HepG2 (cell line): ENCODE results near the gene TMEM253. TPM values are rescaled to one million over a fixed set of nuclear protein-coding genes. Genes with fewer than 3 reads are reported as not detected.

ENCODE experiments used
- CEBPB ChIP-seq: IDR thresholded peaks from 2 replicates; pipeline ENCODE4 v1.6.1; 2011; ENCODE audit warnings: low read depth, low read length, improper control_type of control experiment, borderline replicate concordance
- GPBP1L1 ChIP-seq: sonication (generic); formaldehyde crosslinking; IDR thresholded peaks from 2 replicates; pipeline ENCODE4 v1.5.0; 2020; ENCODE audit warnings: mild to moderate bottlenecking, missing genetic modification reagents
- HOXA3 ChIP-seq: sonication (generic); formaldehyde crosslinking; IDR thresholded peaks from 2 replicates; pipeline ENCODE4 v1.5.0; 2020; ENCODE audit warnings: missing genetic modification reagents
- KAT8 ChIP-seq: IDR thresholded peaks from 2 replicates; pipeline ENCODE4 v1.6.1; 2016; ENCODE audit warnings: missing genetic modification reagents, missing compliant biosample characterization
- NFYC ChIP-seq: IDR thresholded peaks from 2 replicates; pipeline ENCODE4 v1.6.1; 2016; ENCODE audit warnings: missing genetic modification reagents, missing compliant biosample characterization
- NRL ChIP-seq: sonication (generic); formaldehyde crosslinking; IDR thresholded peaks from 2 replicates; pipeline ENCODE4 v1.5.0; 2020; ENCODE audit warnings: missing genetic modification reagents, mild to moderate bottlenecking, moderate library complexity, borderline replicate concordance
- RBAK ChIP-seq: sonication (generic); formaldehyde crosslinking; IDR thresholded peaks from 2 replicates; pipeline ENCODE4 v1.5.1; 2020; ENCODE audit warnings: mild to moderate bottlenecking, missing genetic modification reagents
- ZKSCAN8 ChIP-seq: IDR thresholded peaks from 2 replicates; pipeline ENCODE4 v1.6.1; 2016; ENCODE audit warnings: borderline replicate concordance, missing genetic modification reagents, missing compliant biosample characterization
- ZNF124 ChIP-seq: sonication (generic); formaldehyde crosslinking; IDR thresholded peaks from 2 replicates; pipeline ENCODE4 v1.4.0; 2020; ENCODE audit warnings: missing genetic modification reagents
- ZNF280D ChIP-seq: sonication (generic); formaldehyde crosslinking; IDR thresholded peaks from 2 replicates; pipeline ENCODE4 v1.5.1; 2020; ENCODE audit warnings: mild to moderate bottlenecking, missing genetic modification reagents
- ZNF335 ChIP-seq: sonication (generic); formaldehyde crosslinking; IDR thresholded peaks from 2 replicates; pipeline ENCODE4 v1.4.0; 2020; ENCODE audit warnings: missing genetic modification reagents
- ZNF556 ChIP-seq: sonication (generic); formaldehyde crosslinking; IDR thresholded peaks from 2 replicates; pipeline ENCODE4 v1.4.0; 2020; ENCODE audit warnings: mild to moderate bottlenecking, missing genetic modification reagents, borderline replicate concordance
- ZNF605 ChIP-seq: sonication (generic); formaldehyde crosslinking; IDR thresholded peaks from 2 replicates; pipeline ENCODE4 v1.8.0; 2022; ENCODE audit warnings: mild to moderate bottlenecking, missing genetic modification reagents
- ZNF788 ChIP-seq: sonication (generic); formaldehyde crosslinking; IDR thresholded peaks from 2 replicates; pipeline ENCODE4 v1.5.0; 2020; ENCODE audit warnings: mild to moderate bottlenecking, missing genetic modification reagents, borderline replicate concordance
- ZSCAN21 ChIP-seq: sonication (generic); formaldehyde crosslinking; IDR thresholded peaks from 2 replicates; pipeline ENCODE4 v1.8.0; 2022; ENCODE audit warnings: mild to moderate bottlenecking, missing genetic modification reagents, moderate library complexity, borderline replicate concordance
- polyA plus RNA-seq, 8 experiments: library from polyadenylated mRNA; depleted of rRNA in 3 of 8; stranded (reverse) in 7 of 8; unstranded in 1 of 8; fragments of >200 nt; fragmentation: Illumina TruSeq in 4 of 8; extraction: Trizol in 4 of 8; gene quantifications; 2 replicates each; pipeline versions ENCODE4 v1.2.1 to v1.2.3, GENCODE V29; 2011 to 2016; ENCODE audit warnings: low read depth in 4 of 8, missing spikeins in 1 of 8, mixed read lengths in 1 of 8; ENCODE audit not compliant: insufficient read depth in 1 of 8
- total RNA-seq, 5 experiments: library from RNA; depleted of rRNA; stranded (reverse); fragments of >200 nt; fragmentation: Illumina TruSeq; extraction: Trizol; gene quantifications; 2 replicates each; pipeline ENCODE4 v1.2.3, GENCODE V29; 2016; ENCODE audit warnings: low read depth in 1 of 5
- TF ChIP-seq, protein P1 (sequence below): sonication (generic); formaldehyde crosslinking; conservative IDR thresholded peaks from 2 replicates; pipeline ENCODE4 v1.4.0; 2020; ENCODE audit warnings: mild to moderate bottlenecking, missing genetic modification reagents, moderate library complexity
- TF ChIP-seq, protein P2 (sequence below): sonication (generic); formaldehyde crosslinking; IDR thresholded peaks from 2 replicates; pipeline ENCODE4 v1.4.0; 2020; ENCODE audit warnings: low read depth, mild to moderate bottlenecking, missing genetic modification reagents

TMEM253 gene
- total and polyA plus RNA-seq, 2 of the 13 experiments (the other 11 are each of a cell fraction or from before 2014, with no cell fraction given), result 0.29 to 0.45 TPM

- TF ChIP-seq ZNF788 (CRISPR knock-in tag) (peak; percentile 99), NFYC (no peak), HOXA3 (CRISPR knock-in tag) (peak; percentile 86), ZNF605 (CRISPR knock-in tag) (no peak), CEBPB (no peak), RBAK (no peak), KAT8 (CRISPR knock-in tag) (peak; percentile 83), ZNF556 (peak; percentile 99), NRL (peak; percentile 85), ZNF124 (CRISPR knock-in tag) (peak; percentile 80), ZNF335 (CRISPR knock-in tag) (peak; percentile 78; the same call in 1 of the 2 replicates), ZNF280D (CRISPR knock-in tag) (peak; percentile 80), ZSCAN21 (CRISPR knock-in tag) (peak; percentile 98), GPBP1L1 (CRISPR knock-in tag) (no peak), ZKSCAN8 (CRISPR knock-in tag) (peak; percentile 92; the same call in 1 of the 2 replicates)
- TF ChIP-seq, protein P1, sequence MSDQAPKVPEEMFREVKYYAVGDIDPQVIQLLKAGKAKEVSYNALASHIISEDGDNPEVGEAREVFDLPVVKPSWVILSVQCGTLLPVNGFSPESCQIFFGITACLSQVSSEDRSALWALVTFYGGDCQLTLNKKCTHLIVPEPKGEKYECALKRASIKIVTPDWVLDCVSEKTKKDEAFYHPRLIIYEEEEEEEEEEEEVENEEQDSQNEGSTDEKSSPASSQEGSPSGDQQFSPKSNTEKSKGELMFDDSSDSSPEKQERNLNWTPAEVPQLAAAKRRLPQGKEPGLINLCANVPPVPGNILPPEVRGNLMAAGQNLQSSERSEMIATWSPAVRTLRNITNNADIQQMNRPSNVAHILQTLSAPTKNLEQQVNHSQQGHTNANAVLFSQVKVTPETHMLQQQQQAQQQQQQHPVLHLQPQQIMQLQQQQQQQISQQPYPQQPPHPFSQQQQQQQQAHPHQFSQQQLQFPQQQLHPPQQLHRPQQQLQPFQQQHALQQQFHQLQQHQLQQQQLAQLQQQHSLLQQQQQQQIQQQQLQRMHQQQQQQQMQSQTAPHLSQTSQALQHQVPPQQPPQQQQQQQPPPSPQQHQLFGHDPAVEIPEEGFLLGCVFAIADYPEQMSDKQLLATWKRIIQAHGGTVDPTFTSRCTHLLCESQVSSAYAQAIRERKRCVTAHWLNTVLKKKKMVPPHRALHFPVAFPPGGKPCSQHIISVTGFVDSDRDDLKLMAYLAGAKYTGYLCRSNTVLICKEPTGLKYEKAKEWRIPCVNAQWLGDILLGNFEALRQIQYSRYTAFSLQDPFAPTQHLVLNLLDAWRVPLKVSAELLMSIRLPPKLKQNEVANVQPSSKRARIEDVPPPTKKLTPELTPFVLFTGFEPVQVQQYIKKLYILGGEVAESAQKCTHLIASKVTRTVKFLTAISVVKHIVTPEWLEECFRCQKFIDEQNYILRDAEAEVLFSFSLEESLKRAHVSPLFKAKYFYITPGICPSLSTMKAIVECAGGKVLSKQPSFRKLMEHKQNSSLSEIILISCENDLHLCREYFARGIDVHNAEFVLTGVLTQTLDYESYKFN (CRISPR knock-in tag), result peak; percentile 64
- TF ChIP-seq, protein P2, sequence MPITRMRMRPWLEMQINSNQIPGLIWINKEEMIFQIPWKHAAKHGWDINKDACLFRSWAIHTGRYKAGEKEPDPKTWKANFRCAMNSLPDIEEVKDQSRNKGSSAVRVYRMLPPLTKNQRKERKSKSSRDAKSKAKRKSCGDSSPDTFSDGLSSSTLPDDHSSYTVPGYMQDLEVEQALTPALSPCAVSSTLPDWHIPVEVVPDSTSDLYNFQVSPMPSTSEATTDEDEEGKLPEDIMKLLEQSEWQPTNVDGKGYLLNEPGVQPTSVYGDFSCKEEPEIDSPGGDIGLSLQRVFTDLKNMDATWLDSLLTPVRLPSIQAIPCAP, result no peak
Measured at GRCh38 chr14:21092273-21093011, 8.4 kb upstream of the TMEM253 start (continued).
